Panc1 (cell line): ENCODE data around the gene CLCN7.

Experiments
- TF ChIP-seq, protein P1 (sequence below): fragments of 450-650 bp; IDR thresholded peaks from 2 replicates; pipeline ENCODE4 v1.5.1; 2017; ENCODE audit warnings: mild to moderate bottlenecking
- TF ChIP-seq, protein P2 (sequence below), 2 experiments: IDR thresholded peaks; 2 replicates each; pipeline ENCODE4 v1.6.1; 2011 to 2012; ENCODE audit warnings: low read depth in 2 of 2, control low read depth in 1 of 2, low read length in 1 of 2, mild to moderate bottlenecking in 1 of 2, moderate library complexity in 1 of 2; ENCODE audit not compliant: insufficient read depth in 1 of 2

DNA sequence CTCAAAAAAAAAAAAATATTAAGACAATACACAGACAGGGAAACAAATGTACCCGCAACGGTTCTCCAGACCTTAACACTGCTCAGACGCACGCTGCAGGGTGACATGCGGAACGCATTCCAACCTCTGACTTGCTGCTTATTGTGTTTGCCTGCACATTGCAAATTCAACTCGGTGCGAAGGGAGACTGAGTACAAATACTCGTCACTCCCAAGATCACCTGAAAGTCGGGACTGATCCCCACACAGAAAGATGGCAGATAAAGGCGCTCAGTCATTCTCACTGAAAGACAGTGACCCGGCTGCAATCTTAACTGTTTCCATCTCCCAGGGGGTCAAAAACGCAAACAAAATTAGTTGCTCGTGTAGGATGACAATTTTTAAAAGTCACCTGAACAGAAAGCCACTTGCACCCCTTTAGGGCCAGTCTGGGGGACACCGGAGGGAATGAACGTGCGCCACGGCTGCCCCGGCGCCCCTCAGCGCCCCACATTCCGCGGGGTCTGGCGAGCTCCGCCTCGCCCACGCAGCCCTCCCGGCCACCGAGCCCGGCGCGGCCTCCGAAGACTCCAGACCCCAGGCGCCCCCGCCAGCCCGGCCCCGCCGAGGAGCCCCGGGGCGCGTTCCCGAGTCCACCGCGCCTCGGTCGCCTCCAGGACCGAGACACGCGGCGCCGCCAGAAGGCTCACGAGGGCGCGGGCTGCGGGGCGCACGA lies 589 bp downstream of the CLCN7 start:
- TF ChIP-seq, protein P1, sequence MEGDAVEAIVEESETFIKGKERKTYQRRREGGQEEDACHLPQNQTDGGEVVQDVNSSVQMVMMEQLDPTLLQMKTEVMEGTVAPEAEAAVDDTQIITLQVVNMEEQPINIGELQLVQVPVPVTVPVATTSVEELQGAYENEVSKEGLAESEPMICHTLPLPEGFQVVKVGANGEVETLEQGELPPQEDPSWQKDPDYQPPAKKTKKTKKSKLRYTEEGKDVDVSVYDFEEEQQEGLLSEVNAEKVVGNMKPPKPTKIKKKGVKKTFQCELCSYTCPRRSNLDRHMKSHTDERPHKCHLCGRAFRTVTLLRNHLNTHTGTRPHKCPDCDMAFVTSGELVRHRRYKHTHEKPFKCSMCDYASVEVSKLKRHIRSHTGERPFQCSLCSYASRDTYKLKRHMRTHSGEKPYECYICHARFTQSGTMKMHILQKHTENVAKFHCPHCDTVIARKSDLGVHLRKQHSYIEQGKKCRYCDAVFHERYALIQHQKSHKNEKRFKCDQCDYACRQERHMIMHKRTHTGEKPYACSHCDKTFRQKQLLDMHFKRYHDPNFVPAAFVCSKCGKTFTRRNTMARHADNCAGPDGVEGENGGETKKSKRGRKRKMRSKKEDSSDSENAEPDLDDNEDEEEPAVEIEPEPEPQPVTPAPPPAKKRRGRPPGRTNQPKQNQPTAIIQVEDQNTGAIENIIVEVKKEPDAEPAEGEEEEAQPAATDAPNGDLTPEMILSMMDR = no peak
- TF ChIP-seq, protein P2, sequence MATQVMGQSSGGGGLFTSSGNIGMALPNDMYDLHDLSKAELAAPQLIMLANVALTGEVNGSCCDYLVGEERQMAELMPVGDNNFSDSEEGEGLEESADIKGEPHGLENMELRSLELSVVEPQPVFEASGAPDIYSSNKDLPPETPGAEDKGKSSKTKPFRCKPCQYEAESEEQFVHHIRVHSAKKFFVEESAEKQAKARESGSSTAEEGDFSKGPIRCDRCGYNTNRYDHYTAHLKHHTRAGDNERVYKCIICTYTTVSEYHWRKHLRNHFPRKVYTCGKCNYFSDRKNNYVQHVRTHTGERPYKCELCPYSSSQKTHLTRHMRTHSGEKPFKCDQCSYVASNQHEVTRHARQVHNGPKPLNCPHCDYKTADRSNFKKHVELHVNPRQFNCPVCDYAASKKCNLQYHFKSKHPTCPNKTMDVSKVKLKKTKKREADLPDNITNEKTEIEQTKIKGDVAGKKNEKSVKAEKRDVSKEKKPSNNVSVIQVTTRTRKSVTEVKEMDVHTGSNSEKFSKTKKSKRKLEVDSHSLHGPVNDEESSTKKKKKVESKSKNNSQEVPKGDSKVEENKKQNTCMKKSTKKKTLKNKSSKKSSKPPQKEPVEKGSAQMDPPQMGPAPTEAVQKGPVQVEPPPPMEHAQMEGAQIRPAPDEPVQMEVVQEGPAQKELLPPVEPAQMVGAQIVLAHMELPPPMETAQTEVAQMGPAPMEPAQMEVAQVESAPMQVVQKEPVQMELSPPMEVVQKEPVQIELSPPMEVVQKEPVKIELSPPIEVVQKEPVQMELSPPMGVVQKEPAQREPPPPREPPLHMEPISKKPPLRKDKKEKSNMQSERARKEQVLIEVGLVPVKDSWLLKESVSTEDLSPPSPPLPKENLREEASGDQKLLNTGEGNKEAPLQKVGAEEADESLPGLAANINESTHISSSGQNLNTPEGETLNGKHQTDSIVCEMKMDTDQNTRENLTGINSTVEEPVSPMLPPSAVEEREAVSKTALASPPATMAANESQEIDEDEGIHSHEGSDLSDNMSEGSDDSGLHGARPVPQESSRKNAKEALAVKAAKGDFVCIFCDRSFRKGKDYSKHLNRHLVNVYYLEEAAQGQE (IDR thresholded peaks at IDR 0.05; ENCODE audit: insufficient read depth in 1 of 2, low read depth in 2 of 2, low read length in 1 of 2) = no peak
